SK-N-SH (cell line): ENCODE measurements around the gene NAV2. TPM values are rescaled to one million over a fixed set of nuclear protein-coding genes. Genes with fewer than 3 reads are reported as not detected.
A peak's percentile ranks its signal among the peaks of the same experiment; 100 is the strongest.

Experiments
- CTCF ChIA-PET: fragments of 300-600, 350-600 bp; formaldehyde crosslinking; extraction: SDS; loops from one replicate; lab custom pipeline; 2021; lab: Yijun Ruan, JAX
- POLR2A ChIA-PET: fragments of 350-600 bp; sonication (Branson Sonifier 250); formaldehyde crosslinking; extraction: SDS; loops from one replicate; lab custom pipeline; 2020; ENCODE audit warnings: antibody characterized with exemption, inconsistent platforms; lab: Yijun Ruan, JAX
- DNase-seq: peaks from one replicate; pipeline ENCODE4 v3.0.0; 2012
- H2AFZ ChIP-seq: fragments of 200-600 bp; sonication (generic); 2 replicates; pipeline ENCODE4 v1.8.1; 2016; ENCODE audit warnings: antibody characterized with exemption, mild to moderate bottlenecking, low read depth
- H3F3A ChIP-seq: fragments of 200-600 bp; sonication (generic); replicated peaks from 2 replicates; pipeline ENCODE3; 2016; ENCODE audit warnings: antibody characterized with exemption, mild to moderate bottlenecking; ENCODE audit not compliant: insufficient read depth
- H3K27ac ChIP-seq, 2 experiments: fragments of 200-500 bp in 1 of 2; fragments of 200-600 bp in 1 of 2; sonication (Bioruptor generic) in 1 of 2; sonication (generic), shearing (Covaris generic) in 1 of 2; 2 replicates each; pipeline versions ENCODE4 v1.5.1 to v1.6.1; 2014 to 2016; ENCODE audit warnings: low read depth in 2 of 2, inconsistent platforms in 1 of 2, low read length in 1 of 2, mild to moderate bottlenecking in 1 of 2, mixed read lengths in 1 of 2
- H3K27me3 ChIP-seq: fragments of 200-600 bp; sonication (generic), shearing (Covaris generic); 2 replicates; pipeline ENCODE4 v1.6.1; 2016; ENCODE audit warnings: mixed run types; ENCODE audit not compliant: insufficient read depth
- H3K36me3 ChIP-seq, 2 experiments: fragments of 200-500 bp in 1 of 2; fragments of 200-600 bp in 1 of 2; sonication (Bioruptor generic) in 1 of 2; sonication (generic) in 1 of 2; replicated peaks in 1 of 2; 2 replicates each; pipeline versions ENCODE3 to v1.5.1; 2014 to 2016; ENCODE audit warnings: low read length in 1 of 2, mild to moderate bottlenecking in 1 of 2; ENCODE audit not compliant: insufficient read depth in 2 of 2, control insufficient read depth in 1 of 2
- H3K4me1 ChIP-seq, 2 experiments: fragments of 200-500 bp in 1 of 2; fragments of 200-600 bp in 1 of 2; sonication (Bioruptor generic) in 1 of 2; sonication (generic), shearing (Covaris generic) in 1 of 2; 2 replicates each; pipeline versions ENCODE4 v1.5.1 to v1.6.1; 2014 to 2016; ENCODE audit warnings: low read depth in 1 of 2, low read length in 1 of 2, mixed run types in 1 of 2; ENCODE audit not compliant: insufficient read depth in 2 of 2, control insufficient read depth in 1 of 2
- H3K4me2 ChIP-seq: fragments of 200-600 bp; sonication (generic), shearing (Covaris generic); 2 replicates; pipeline ENCODE4 v1.6.1; 2017; ENCODE audit warnings: mixed run types
- H3K4me3 ChIP-seq, 2 experiments: fragments of 200-500 bp in 1 of 2; fragments of 200-600 bp in 1 of 2; sonication (Bioruptor generic) in 1 of 2; sonication (generic), shearing (Covaris generic) in 1 of 2; 2 replicates each; pipeline versions ENCODE4 v1.5.1 to v1.8.1; 2014 to 2016; ENCODE audit warnings: low read depth in 2 of 2, inconsistent platforms in 1 of 2, low read length in 1 of 2, mild to moderate bottlenecking in 1 of 2, mixed read lengths in 1 of 2, moderate library complexity in 1 of 2
- H3K79me2 ChIP-seq: fragments of 200-600 bp; sonication (generic); 2 replicates; pipeline ENCODE4 v1.8.1; 2017; ENCODE audit warnings: mild to moderate bottlenecking; ENCODE audit not compliant: insufficient read depth
- H3K9ac ChIP-seq: fragments of 200-600 bp; sonication (generic); 2 replicates; pipeline ENCODE4 v1.6.1; 2017; ENCODE audit warnings: mixed run types
- H3K9me2 ChIP-seq: fragments of 200-600 bp; sonication (generic); 2 replicates; pipeline ENCODE4 v1.6.1; 2017; ENCODE audit warnings: mixed run types
- H3K9me3 ChIP-seq: fragments of 200-600 bp; sonication (generic); 2 replicates; pipeline ENCODE4 v1.6.1; 2017; ENCODE audit warnings: mixed run types, mild to moderate bottlenecking, moderate library complexity
- H4K20me1 ChIP-seq: fragments of 200-600 bp; sonication (generic); 2 replicates; pipeline ENCODE4 v1.6.1; 2017; ENCODE audit warnings: mild to moderate bottlenecking, mixed run types; ENCODE audit not compliant: insufficient read depth
- ELF1 ChIP-seq: IDR thresholded peaks from 2 replicates; pipeline ENCODE4 v1.4.0; 2012
- EP300 ChIP-seq, 2 experiments: IDR thresholded peaks; 2 replicates each; pipeline versions ENCODE4 v1.4.0 to v1.6.1; 2012; ENCODE audit warnings: borderline replicate concordance in 1 of 2, low read depth in 1 of 2, low read length in 1 of 2
- FOXM1 ChIP-seq: IDR thresholded peaks from 2 replicates; pipeline ENCODE4 v1.4.0; 2012; ENCODE audit warnings: low read depth, mild to moderate bottlenecking
- GABPA ChIP-seq: IDR thresholded peaks from 2 replicates; pipeline ENCODE4 v1.4.0; 2012; ENCODE audit warnings: low read depth, mild to moderate bottlenecking
- GATA2 ChIP-seq: sonication (generic); formaldehyde crosslinking; IDR thresholded peaks from 2 replicates; pipeline ENCODE4 v1.5.0; 2020; ENCODE audit warnings: mild to moderate bottlenecking, missing genetic modification reagents
- IRF3 ChIP-seq: fragments of 150-350 bp; IDR thresholded peaks from 2 replicates; pipeline ENCODE4 v1.6.1; 2016; ENCODE audit warnings: mild to moderate bottlenecking, low read depth, low read length
- JUND ChIP-seq: IDR thresholded peaks from 2 replicates; pipeline ENCODE4 v1.4.0; 2012
- MAX ChIP-seq: IDR thresholded peaks from 2 replicates; pipeline ENCODE4 v1.4.0; 2012; ENCODE audit warnings: low read depth
- MXI1 ChIP-seq: IDR thresholded peaks from 2 replicates; pipeline ENCODE4 v1.6.1; 2012; ENCODE audit warnings: mild to moderate bottlenecking, low read depth, low read length, improper control_type of control experiment
- NFIC ChIP-seq: IDR thresholded peaks from 2 replicates; pipeline ENCODE4 v1.4.0; 2012; ENCODE audit warnings: borderline replicate concordance
- PBX3 ChIP-seq: IDR thresholded peaks from 2 replicates; pipeline ENCODE4; 2012
- POLR2AphosphoS5 ChIP-seq: IDR thresholded peaks from 2 replicates; pipeline ENCODE4 v1.6.1; 2012; ENCODE audit warnings: low read depth, low read length
- RXRA ChIP-seq: IDR thresholded peaks from 2 replicates; pipeline ENCODE4 v1.4.0; 2012; ENCODE audit warnings: low read depth, mild to moderate bottlenecking, borderline replicate concordance
- SIN3A ChIP-seq: IDR thresholded peaks from 2 replicates; pipeline ENCODE4 v1.6.1; 2012; ENCODE audit warnings: low read depth, mild to moderate bottlenecking, low read length, moderate library complexity, borderline replicate concordance
- TAF1 ChIP-seq: IDR thresholded peaks from 2 replicates; pipeline ENCODE4 v1.6.1; 2012; ENCODE audit warnings: low read depth, mild to moderate bottlenecking, low read length, moderate library complexity, borderline replicate concordance
- TCF12 ChIP-seq: IDR thresholded peaks from 2 replicates; pipeline ENCODE4 v1.4.0; 2012
- TEAD4 ChIP-seq: IDR thresholded peaks from 2 replicates; pipeline ENCODE4 v1.4.0; 2012; ENCODE audit warnings: mild to moderate bottlenecking, borderline replicate concordance; ENCODE audit not compliant: insufficient read depth
- ZBTB33 ChIP-seq: IDR thresholded peaks from 2 replicates; pipeline ENCODE4 v1.4.0; 2012; ENCODE audit warnings: low read depth, borderline replicate concordance
- WGBS: methylation state at CpG from one replicate; pipeline ENCODE4 v1.1.6; 2017; ENCODE audit warnings: low lambda C conversion rate; 5-methylcytosine and 5-hydroxymethylcytosine counted together
- polyA plus RNA-seq, 3 experiments: library from polyadenylated mRNA; depleted of rRNA; stranded (reverse); fragments of >200 nt; gene quantifications; 2 replicates each; pipeline ENCODE4 v1.2.3, GENCODE V29; 2012

NAV2 gene
- polyA plus RNA-seq, 1 of the 3 experiments (the other 2 are of a cell fraction), result 26.2 TPM

- H3K9me2 ChIP-seq, result no peaks in the 10 kb centered on the region
- H3K27me3 ChIP-seq, result no peaks in the 10 kb centered on the region
- peak overlapping the region; percentile 71; the same call in 1 of the 2 replicates for H3K9ac ChIP-seq
- H2AFZ ChIP-seq, result no peak overlapping the region
- WGBS, result 14% methylated on average over 2 of the region's 2 CpGs
- H3K4me3 ChIP-seq, result no peak overlapping the region
- H4K20me1 ChIP-seq, result no peaks in the 10 kb centered on the region
- H3F3A ChIP-seq, result peaks cover 67% of the 10 kb centered on the region
- CTCF ChIA-PET, result interaction anchor here (0.8 to 1.3 kb wide), 5 partner anchors 10 to 850 kb away, joined by 3 read pairs; no protein-coding TSS in a partner anchor
- H3K4me2 ChIP-seq, result 0 out of 2 replicates have a peak overlapping the region, but pooled peaks have one; percentile 59
- peaks cover 8 to 64% of the 10 kb centered on the region in 2 experiments for H3K4me1 ChIP-seq
- peaks cover 14 to 43% of the 10 kb centered on the region in 2 experiments for H3K36me3 ChIP-seq
- peaks cover 50% of the 10 kb centered on the region for H3K79me2 ChIP-seq
- H3K27ac ChIP-seq, result peak overlapping the region; percentile 95 to 100; a peak in 3 of 4 replicates
- no peak for DNase-seq
- POLR2A ChIA-PET, result no interaction called here
- TF ChIP-seq GATA2 (CRISPR knock-in tag), result no peak
- peak; percentile 52; the same call in 1 of the 2 replicates for TF ChIP-seq POLR2AphosphoS5
- no peak for TF ChIP-seq SIN3A
- peak; percentile 75 for TF ChIP-seq JUND
- TF ChIP-seq FOXM1, result peak; percentile 65
- TF ChIP-seq EP300 (IDR thresholded peaks at IDR 0.05; ENCODE audit: borderline replicate concordance in 1 of 2, low read depth in 1 of 2, low read length in 1 of 2), result peak; percentile 36 to 92; a peak in 2 of 4 replicates
- TF ChIP-seq ELF1, result no peak
- peak; percentile 42 for TF ChIP-seq RXRA
- peak; percentile 84 for TF ChIP-seq TEAD4
- TF ChIP-seq GABPA, result no peak
- peak; percentile 53; the same call in 1 of the 2 replicates for TF ChIP-seq MAX
- TF ChIP-seq MXI1, result no peak
- peak; percentile 93 for TF ChIP-seq TCF12
- TF ChIP-seq TAF1, result peak; percentile 36; the same call in 1 of the 2 replicates
- no peak for TF ChIP-seq IRF3
- TF ChIP-seq PBX3, result peak; percentile 94
- 0 out of 2 replicates have a peak, but pooled peaks have one; percentile 12 for TF ChIP-seq ZBTB33
- peak; percentile 88 for TF ChIP-seq NFIC
- no peaks in the 10 kb centered on the region for H3K9me3 ChIP-seq
Measured at GRCh38 chr11:19920982-19921381, 208.3 kb downstream of the NAV2 start.
